ENCODE measurements around the gene PLEKHA6.

Gene PLEKHA6

GRCh38 chr1:204172404-204173029 is 187.2 kb downstream of the PLEKHA6 start:
- WGBS, result 80% methylated on average over 1 of the region's 2 CpGs
- Histone ChIP-seq H2AFZ (ENCODE audit: low read depth, low read length) (no peak overlapping the region), H3K4me3 (ENCODE audit: insufficient read depth in 1 of 2, low read depth in 1 of 2, low read length in 2 of 2) (no peak overlapping the region), H3K79me1 (replicated peaks; ENCODE audit: low read length, poor library complexity, severe bottlenecking) (no peaks in the 10 kb centered on the region), H3K18ac (ENCODE audit: low read depth in 1 of 2, low read length in 2 of 2) (no peak overlapping the region), H2BK120ac (ENCODE audit: low read depth, low read length) (no peak overlapping the region), H3K4me2 (ENCODE audit: low read length, poor library complexity, severe bottlenecking) (no peak overlapping the region), H4K91ac (ENCODE audit: low read length) (no peak overlapping the region), H3K36me3 (ENCODE audit: control insufficient read depth in 1 of 2, insufficient read depth in 2 of 2, low read depth in 1 of 2, low read length in 2 of 2) (no peaks in the 10 kb centered on the region), H3K9me3 (ENCODE audit: control insufficient read depth, low read length) (peaks cover 13% of the 10 kb centered on the region), H3K4me1 (ENCODE audit: control insufficient read depth, insufficient read depth, low read depth, low read length) (no peaks in the 10 kb centered on the region), H3K27me3 (ENCODE audit: control insufficient read depth in 1 of 2, insufficient read depth in 1 of 2, low read length in 2 of 2) (peaks cover 29% of the 10 kb centered on the region in 2 experiments), H4K8ac (ENCODE audit: low read length) (no peak overlapping the region), H2BK15ac (ENCODE audit: low read depth, poor library complexity, severe bottlenecking) (peak overlapping the region; percentile 6), H2BK5ac (ENCODE audit: low read depth, low read length, poor library complexity, severe bottlenecking) (no peak overlapping the region), H3K23ac (ENCODE audit: low read length in 2 of 2) (no peak overlapping the region), H2AK5ac (ENCODE audit: low read length, severe bottlenecking) (no peak overlapping the region), H3K14ac (ENCODE audit: low read length in 2 of 2) (no peak overlapping the region), H3K4ac (ENCODE audit: low read depth in 1 of 2, low read length in 2 of 2) (no peak overlapping the region), H3K9ac (ENCODE audit: low read length) (no peak overlapping the region), H2BK12ac (ENCODE audit: low read length in 2 of 2) (no peak overlapping the region), H3K27ac (ENCODE audit: low read length, poor library complexity, severe bottlenecking) (no peak overlapping the region)
- no peak for DNase-seq

GRCh38 chr1:204171751-204172178 is 188.0 kb downstream of the PLEKHA6 start:
- WGBS, result 56% methylated on average over 4 of the region's 4 CpGs
- H3K14ac ChIP-seq (ENCODE audit: low read length in 2 of 2), result no peak overlapping the region
- no peak overlapping the region for H2AFZ ChIP-seq (ENCODE audit: low read depth, low read length)
- DNase-seq, result peak; percentile 11
- H3K23ac ChIP-seq (ENCODE audit: low read length in 2 of 2), result no peak overlapping the region
- H3K36me3 ChIP-seq (ENCODE audit: control insufficient read depth in 1 of 2, insufficient read depth in 2 of 2, low read depth in 1 of 2, low read length in 2 of 2), result no peaks in the 10 kb centered on the region
- H4K91ac ChIP-seq (ENCODE audit: low read length), result no peak overlapping the region
- peaks cover 13% of the 10 kb centered on the region for H3K9me3 ChIP-seq (ENCODE audit: control insufficient read depth, low read length)
- H3K27me3 ChIP-seq (ENCODE audit: control insufficient read depth in 1 of 2, insufficient read depth in 1 of 2, low read length in 2 of 2), result peaks cover 21 to 27% of the 10 kb centered on the region in 2 experiments
- no peak overlapping the region for H2BK15ac ChIP-seq (ENCODE audit: low read depth, poor library complexity, severe bottlenecking)
- no peak overlapping the region for H3K27ac ChIP-seq (ENCODE audit: low read length, poor library complexity, severe bottlenecking)
- H4K8ac ChIP-seq (ENCODE audit: low read length), result no peak overlapping the region
- H2BK5ac ChIP-seq (ENCODE audit: low read depth, low read length, poor library complexity, severe bottlenecking), result no peak overlapping the region
- H2BK120ac ChIP-seq (ENCODE audit: low read depth, low read length), result no peak overlapping the region
- no peak overlapping the region for H3K4me2 ChIP-seq (ENCODE audit: low read length, poor library complexity, severe bottlenecking)
- H3K9ac ChIP-seq (ENCODE audit: low read length), result no peak overlapping the region
- no peak overlapping the region for H2AK5ac ChIP-seq (ENCODE audit: low read length, severe bottlenecking)
- H3K4me3 ChIP-seq (ENCODE audit: insufficient read depth in 1 of 2, low read depth in 1 of 2, low read length in 2 of 2), result no peak overlapping the region
- H3K18ac ChIP-seq (ENCODE audit: low read depth in 1 of 2, low read length in 2 of 2), result no peak overlapping the region
- no peak overlapping the region for H2BK12ac ChIP-seq (ENCODE audit: low read length in 2 of 2)
- no peaks in the 10 kb centered on the region for H3K4me1 ChIP-seq (ENCODE audit: control insufficient read depth, insufficient read depth, low read depth, low read length)
- no peaks in the 10 kb centered on the region for H3K79me1 ChIP-seq (replicated peaks; ENCODE audit: low read length, poor library complexity, severe bottlenecking)
- H3K4ac ChIP-seq (ENCODE audit: low read depth in 1 of 2, low read length in 2 of 2), result no peak overlapping the region

GRCh38 chr1:204170494-204171155 is 189.1 kb downstream of the PLEKHA6 start:
- Histone ChIP-seq H3K4ac (ENCODE audit: low read depth in 1 of 2, low read length in 2 of 2) (no peak overlapping the region), H3K14ac (ENCODE audit: low read length in 2 of 2) (no peak overlapping the region)
- 94% methylated on average over 3 of the region's 3 CpGs for WGBS

GRCh38 chr1:204169858-204170257 is 189.9 kb downstream of the PLEKHA6 start:
- H3K9ac ChIP-seq (ENCODE audit: low read length), result no peak overlapping the region
- H3K4me2 ChIP-seq (ENCODE audit: low read length, poor library complexity, severe bottlenecking), result no peak overlapping the region
- H3K4ac ChIP-seq (ENCODE audit: low read depth in 1 of 2, low read length in 2 of 2), result no peak overlapping the region
- peaks cover 13% of the 10 kb centered on the region for H3K9me3 ChIP-seq (ENCODE audit: control insufficient read depth, low read length)
- no peak overlapping the region for H2AFZ ChIP-seq (ENCODE audit: low read depth, low read length)
- no peak overlapping the region for H2BK5ac ChIP-seq (ENCODE audit: low read depth, low read length, poor library complexity, severe bottlenecking)
- H3K4me3 ChIP-seq (ENCODE audit: insufficient read depth in 1 of 2, low read depth in 1 of 2, low read length in 2 of 2), result no peak overlapping the region
- no peak overlapping the region for H3K27ac ChIP-seq (ENCODE audit: low read length, poor library complexity, severe bottlenecking)
- DNase-seq, result no peak
- H3K14ac ChIP-seq (ENCODE audit: low read length in 2 of 2), result no peak overlapping the region
- no peaks in the 10 kb centered on the region for H3K79me1 ChIP-seq (replicated peaks; ENCODE audit: low read length, poor library complexity, severe bottlenecking)
- WGBS, result 100% methylated on average over 3 of the region's 4 CpGs
- H3K4me1 ChIP-seq (ENCODE audit: control insufficient read depth, insufficient read depth, low read depth, low read length), result no peaks in the 10 kb centered on the region
- H2AK5ac ChIP-seq (ENCODE audit: low read length, severe bottlenecking), result no peak overlapping the region
- peaks cover 9 to 21% of the 10 kb centered on the region in 2 experiments for H3K27me3 ChIP-seq (ENCODE audit: control insufficient read depth in 1 of 2, insufficient read depth in 1 of 2, low read length in 2 of 2)
- H2BK120ac ChIP-seq (ENCODE audit: low read depth, low read length), result no peak overlapping the region
- H4K91ac ChIP-seq (ENCODE audit: low read length), result no peak overlapping the region
- H3K36me3 ChIP-seq (ENCODE audit: control insufficient read depth in 1 of 2, insufficient read depth in 2 of 2, low read depth in 1 of 2, low read length in 2 of 2), result no peaks in the 10 kb centered on the region
- H4K8ac ChIP-seq (ENCODE audit: low read length), result no peak overlapping the region
- H3K18ac ChIP-seq (ENCODE audit: low read depth in 1 of 2, low read length in 2 of 2), result no peak overlapping the region
- H3K23ac ChIP-seq (ENCODE audit: low read length in 2 of 2), result no peak overlapping the region
- no peak overlapping the region for H2BK12ac ChIP-seq (ENCODE audit: low read length in 2 of 2)
- H2BK15ac ChIP-seq (ENCODE audit: low read depth, poor library complexity, severe bottlenecking), result no peak overlapping the region

More at GRCh38 chr1:204170494-204171155, 189.1 kb downstream of the PLEKHA6 start:
- H3K4me2 ChIP-seq (ENCODE audit: low read length, poor library complexity, severe bottlenecking), result no peak overlapping the region
- H2BK5ac ChIP-seq (ENCODE audit: low read depth, low read length, poor library complexity, severe bottlenecking), result no peak overlapping the region
- no peak overlapping the region for H3K4me3 ChIP-seq (ENCODE audit: insufficient read depth in 1 of 2, low read depth in 1 of 2, low read length in 2 of 2)
- no peaks in the 10 kb centered on the region for H3K36me3 ChIP-seq (ENCODE audit: control insufficient read depth in 1 of 2, insufficient read depth in 2 of 2, low read depth in 1 of 2, low read length in 2 of 2)
- no peak overlapping the region for H3K27ac ChIP-seq (ENCODE audit: low read length, poor library complexity, severe bottlenecking)
- no peak overlapping the region for H2AFZ ChIP-seq (ENCODE audit: low read depth, low read length)
- H3K18ac ChIP-seq (ENCODE audit: low read depth in 1 of 2, low read length in 2 of 2), result no peak overlapping the region
- H2BK15ac ChIP-seq (ENCODE audit: low read depth, poor library complexity, severe bottlenecking), result no peak overlapping the region
- H2BK120ac ChIP-seq (ENCODE audit: low read depth, low read length), result no peak overlapping the region
- peaks cover 13% of the 10 kb centered on the region for H3K9me3 ChIP-seq (ENCODE audit: control insufficient read depth, low read length)
- H2AK5ac ChIP-seq (ENCODE audit: low read length, severe bottlenecking), result no peak overlapping the region
- no peak overlapping the region for H3K9ac ChIP-seq (ENCODE audit: low read length)
- no peak overlapping the region for H4K8ac ChIP-seq (ENCODE audit: low read length)
- peaks cover 17 to 23% of the 10 kb centered on the region in 2 experiments for H3K27me3 ChIP-seq (ENCODE audit: control insufficient read depth in 1 of 2, insufficient read depth in 1 of 2, low read length in 2 of 2)
- H2BK12ac ChIP-seq (ENCODE audit: low read length in 2 of 2), result no peak overlapping the region
- H4K91ac ChIP-seq (ENCODE audit: low read length), result no peak overlapping the region
- no peaks in the 10 kb centered on the region for H3K4me1 ChIP-seq (ENCODE audit: control insufficient read depth, insufficient read depth, low read depth, low read length)
- no peak overlapping the region for H3K23ac ChIP-seq (ENCODE audit: low read length in 2 of 2)
- DNase-seq, result no peak
- no peaks in the 10 kb centered on the region for H3K79me1 ChIP-seq (replicated peaks; ENCODE audit: low read length, poor library complexity, severe bottlenecking)

All from mesenchymal stem cell (in vitro differentiated cells and primary cell).